Activated CD8-positive, alpha-beta T cell treated with anti-CD3 and anti-CD28 coated beads, Interleukin-2, amount 10 ng/mL, durations not matched to agents 7 days and 5 days (primary cell): ENCODE data around the gene TNK1. TPM values are rescaled to one million over a fixed set of nuclear protein-coding genes. Genes with fewer than 3 reads are reported as not detected.
A peak's percentile ranks its signal among the peaks of the same experiment; 100 is the strongest.

Source experiments
- ATAC-seq: fragments of 150-1000 bp; cut with Tn5 transposase; one replicate; pipeline ENCODE4 v1.10.0; 2021; ENCODE audit warnings: moderate library complexity
- CTCF ChIA-PET: fragments of 350-600 bp; sonication (Branson Sonifier 250); formaldehyde crosslinking; loops from one replicate; lab custom pipeline; 2021; ENCODE audit warnings: antibody characterized with exemption; lab: Charles Lee
- POLR2A ChIA-PET: fragments of 350-600 bp; sonication (Branson Sonifier 250); formaldehyde crosslinking; loops from one replicate; lab custom pipeline; 2021; ENCODE audit warnings: antibody characterized with exemption; lab: Charles Lee
- DNase-seq: peaks from one replicate; pipeline ENCODE4 v3.0.0-alpha.2; 2020
- H3K27ac Mint-ChIP-seq: one replicate; pipeline ENCODE4 v1.8.0; 2021; ENCODE audit warnings: mild to moderate bottlenecking, mixed read lengths
- H3K27me3 Mint-ChIP-seq: one replicate; pipeline ENCODE4 v1.8.0; 2021; ENCODE audit warnings: low read depth, mixed read lengths
- H3K36me3 Mint-ChIP-seq: one replicate; pipeline ENCODE4 v1.8.0; 2021; ENCODE audit warnings: low read depth, mixed read lengths
- H3K4me1 Mint-ChIP-seq: one replicate; pipeline ENCODE4 v1.8.0; 2021; ENCODE audit warnings: low read depth, mixed read lengths
- H3K4me3 Mint-ChIP-seq: one replicate; pipeline ENCODE4 v1.8.0; 2021; ENCODE audit warnings: mild to moderate bottlenecking, mixed read lengths
- H3K9me3 Mint-ChIP-seq: one replicate; pipeline ENCODE4 v1.8.0; 2022; ENCODE audit warnings: mixed read lengths; ENCODE audit not compliant: insufficient read depth
- total RNA-seq, 2 experiments: library from RNA; stranded (reverse); gene quantifications; one replicate each; pipeline ENCODE4 v1.2.3, GENCODE V29; 2021

Gene TNK1
- total RNA-seq, 2 experiments from 2014 or later, result 2.1 to 2.6 TPM

DNA sequence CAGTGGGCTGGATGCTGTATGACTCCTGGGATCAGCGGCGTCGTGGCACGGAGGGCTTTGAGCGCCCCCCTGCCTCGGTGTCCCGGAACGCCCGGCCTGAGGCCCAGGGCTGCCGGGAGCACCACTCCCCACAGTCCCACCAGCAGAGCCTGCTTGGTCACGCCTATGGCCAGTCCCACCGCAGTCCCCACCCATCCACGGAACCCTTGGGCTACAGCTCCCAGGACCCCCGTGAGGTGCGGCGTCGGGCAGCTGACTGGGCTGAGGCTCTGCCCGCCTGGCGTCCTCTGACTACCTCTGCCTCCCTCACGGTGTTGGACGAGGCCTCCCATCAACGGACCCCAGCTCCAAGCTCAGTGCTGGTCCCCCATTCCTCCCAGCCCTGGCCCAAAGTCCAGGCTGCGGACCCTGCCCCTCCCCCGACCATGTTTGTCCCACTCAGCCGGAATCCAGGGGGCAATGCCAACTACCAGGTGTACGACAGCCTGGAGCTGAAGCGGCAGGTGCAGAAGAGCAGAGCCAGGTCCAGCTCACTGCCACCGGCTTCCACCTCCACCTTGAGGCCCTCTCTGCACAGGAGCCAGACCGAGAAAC is 46.1 kb downstream of the TNK1 start:
- H3K27ac Mint-ChIP-seq, result no peak overlapping the region
- ChIA-PET POLR2A (interaction anchor here (0.8 kb wide), 1 partner anchor 9 kb away, joined by 3 read pairs; the partner anchor contains the start of gene TMEM102), CTCF (interaction anchor here (4.4 kb wide), 1 partner anchor 8 kb away, joined by 15 read pairs; the partner anchor contains the start of gene TMEM102)
- ATAC-seq, result no peak
- DNase-seq, result no peak
- no peaks in the 10 kb centered on the region for H3K9me3 Mint-ChIP-seq
- H3K4me3 Mint-ChIP-seq, result no peak overlapping the region
- no peaks in the 10 kb centered on the region for H3K27me3 Mint-ChIP-seq
- no peaks in the 10 kb centered on the region for H3K4me1 Mint-ChIP-seq
- H3K36me3 Mint-ChIP-seq, result no peaks in the 10 kb centered on the region

DNA sequence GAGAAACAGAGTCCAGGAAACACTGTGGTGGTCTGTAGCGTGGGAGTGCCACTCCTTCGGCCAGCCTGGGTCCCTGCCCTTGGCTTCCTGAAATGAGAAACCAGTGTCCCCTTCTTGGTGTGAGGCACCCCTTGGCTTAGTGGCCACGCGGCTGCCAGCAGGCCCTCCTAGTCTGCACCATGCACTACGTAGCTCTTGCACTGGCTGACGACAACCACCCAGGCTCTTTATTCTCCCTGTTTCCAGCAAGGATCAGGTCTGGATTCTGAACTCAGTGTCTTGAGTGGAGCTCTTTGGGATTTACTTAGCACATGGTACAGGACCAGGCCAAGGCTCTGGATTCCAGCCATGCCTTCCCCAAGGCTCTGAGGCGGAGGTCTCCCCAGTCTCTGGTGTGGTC is 46.7 kb downstream of the TNK1 start:
- ChIA-PET POLR2A (interaction anchor here (0.8 kb wide), 1 partner anchor 8 kb away, joined by 3 read pairs; the partner anchor contains the start of gene TMEM102), CTCF (no interaction called here)
- H3K27me3 Mint-ChIP-seq, result no peaks in the 10 kb centered on the region
- no peaks in the 10 kb centered on the region for H3K36me3 Mint-ChIP-seq
- no peaks in the 10 kb centered on the region for H3K9me3 Mint-ChIP-seq
- no peak for ATAC-seq
- no peak overlapping the region for H3K4me3 Mint-ChIP-seq
- no peak for DNase-seq
- H3K4me1 Mint-ChIP-seq, result no peaks in the 10 kb centered on the region
- no peak overlapping the region for H3K27ac Mint-ChIP-seq

DNA sequence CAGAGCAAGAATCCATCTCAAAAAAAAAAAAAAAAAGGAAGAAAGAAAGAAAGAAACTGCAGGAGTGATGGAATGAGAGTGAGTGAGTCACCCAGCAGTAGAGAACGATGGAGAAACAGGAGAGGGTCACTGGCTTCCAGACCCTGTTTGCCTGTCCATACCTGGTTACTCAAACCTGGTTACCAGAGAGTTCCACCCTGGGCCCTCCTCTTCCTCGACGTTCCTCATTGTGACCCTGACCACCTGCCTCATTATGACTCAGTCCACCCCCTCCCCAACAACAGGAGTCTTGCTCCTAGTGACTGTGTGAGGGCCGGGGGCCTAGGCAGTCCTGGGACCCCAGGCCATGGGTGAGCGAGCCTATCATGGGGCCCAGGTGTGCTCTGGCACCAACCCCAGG is 47.7 kb downstream of the TNK1 start, which contains the start of gene SPEM3:
Gene SPEM3, plus strand, starts transcription at position 301 of the 400 bp plus-strand sequence. Its CDS starts 46 bp downstream, at position 347.
- H3K4me3 Mint-ChIP-seq, result no peak within 1 kb of the TSS
- POLR2A ChIA-PET, result no interaction called here
- no peak for ATAC-seq
- no peaks in the 10 kb centered on the region for H3K27me3 Mint-ChIP-seq
- H3K9me3 Mint-ChIP-seq, result no peaks in the 10 kb centered on the region
- CTCF ChIA-PET, result no interaction called here
- H3K27ac Mint-ChIP-seq, result no peak within 1 kb of the TSS
- no peaks in the 10 kb centered on the region for H3K4me1 Mint-ChIP-seq
- no peaks in the 10 kb centered on the region for H3K36me3 Mint-ChIP-seq
- no peak for DNase-seq

DNA sequence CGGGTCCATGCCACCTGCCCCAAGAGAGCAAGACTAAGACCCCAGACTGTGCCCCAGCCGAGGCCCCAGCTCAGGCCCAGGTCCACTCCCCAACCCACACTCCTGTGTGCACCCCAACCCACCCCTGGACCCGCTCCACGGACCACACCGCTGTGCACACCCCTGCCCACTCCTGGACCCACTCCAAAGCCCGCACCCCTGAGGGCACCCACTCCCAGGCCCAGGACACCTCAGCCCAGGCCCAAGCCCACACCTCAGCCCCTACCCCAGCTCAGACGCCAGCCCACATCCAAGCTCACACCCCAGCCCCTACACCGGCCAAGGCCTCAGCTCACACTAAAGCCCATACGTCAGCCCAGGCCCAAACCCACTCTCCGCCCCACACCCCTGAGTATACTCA is 48.8 kb downstream of the TNK1 start:
- no peaks in the 10 kb centered on the region for H3K36me3 Mint-ChIP-seq
- H3K4me3 Mint-ChIP-seq, result no peak overlapping the region
- H3K27ac Mint-ChIP-seq, result no peak overlapping the region
- no peaks in the 10 kb centered on the region for H3K9me3 Mint-ChIP-seq
- DNase-seq (no peak), ATAC-seq (no peak)
- CTCF ChIA-PET, result no interaction called here
- H3K4me1 Mint-ChIP-seq, result peaks cover under 1% of the 10 kb centered on the region
- POLR2A ChIA-PET, result no interaction called here
- H3K27me3 Mint-ChIP-seq, result no peaks in the 10 kb centered on the region

DNA sequence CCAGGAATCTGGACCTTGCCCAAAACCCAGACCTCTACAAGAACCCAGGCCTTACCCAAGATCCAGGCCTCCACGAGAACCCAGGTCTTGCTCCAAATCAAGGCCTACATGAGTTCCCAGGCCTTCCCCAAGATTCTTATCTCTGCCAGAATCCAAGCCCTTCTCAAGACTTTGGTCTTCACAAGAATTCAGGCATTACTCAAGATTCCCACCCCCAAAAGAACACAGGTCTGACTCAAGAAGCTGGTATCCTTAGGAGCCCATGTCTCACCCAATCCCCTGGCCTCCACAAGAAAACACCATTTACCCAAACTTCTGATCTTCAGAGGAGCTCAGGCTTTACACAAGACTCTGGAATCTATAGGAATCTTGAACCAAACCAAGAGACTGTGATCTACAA is 50.3 kb downstream of the TNK1 start:
- Mint-ChIP-seq H3K4me1 (peaks cover 8% of the 10 kb centered on the region), H3K27ac (no peak overlapping the region), H3K36me3 (no peaks in the 10 kb centered on the region), H3K4me3 (no peak overlapping the region), H3K9me3 (no peaks in the 10 kb centered on the region), H3K27me3 (no peaks in the 10 kb centered on the region)
- ChIA-PET POLR2A (interaction anchor here (1.4 kb wide), 1 partner anchor 256 kb away, joined by 6 read pairs; the partner anchor contains the start of gene TP53), CTCF (interaction anchor here (0.8 to 6.7 kb wide), 3 partner anchors 76 to 149 kb away, joined by 3 to 83 read pairs (median 6); partner anchors contain the start of genes SENP3 and TMEM95)
- no peak for ATAC-seq
- DNase-seq, result no peak

DNA sequence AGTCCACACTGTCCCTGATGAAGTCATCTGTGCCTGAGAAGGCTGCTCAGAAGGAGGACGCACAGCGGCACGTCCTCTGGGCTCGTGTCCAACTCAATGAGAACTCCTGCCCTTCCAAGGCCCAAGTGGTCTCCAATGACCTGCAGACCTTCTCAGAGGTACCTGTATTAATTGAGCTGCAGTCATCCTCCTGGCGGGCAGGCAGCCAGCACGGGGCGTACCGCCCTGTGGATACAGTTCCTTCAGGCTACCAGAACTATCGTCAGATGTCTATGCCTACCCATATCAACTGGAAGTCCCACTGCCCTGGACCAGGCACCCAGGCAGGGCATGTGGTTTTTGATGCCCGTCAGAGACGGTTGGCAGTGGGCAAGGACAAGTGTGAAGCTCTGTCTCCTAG is 51.4 kb downstream of the TNK1 start:
- POLR2A ChIA-PET, result interaction anchor here (0.6 to 1.4 kb wide), 4 partner anchors 12 to 255 kb away, joined by 3 to 6 read pairs (median 4); partner anchors contain the start of gene TP53
- no peak for ATAC-seq

DNA sequence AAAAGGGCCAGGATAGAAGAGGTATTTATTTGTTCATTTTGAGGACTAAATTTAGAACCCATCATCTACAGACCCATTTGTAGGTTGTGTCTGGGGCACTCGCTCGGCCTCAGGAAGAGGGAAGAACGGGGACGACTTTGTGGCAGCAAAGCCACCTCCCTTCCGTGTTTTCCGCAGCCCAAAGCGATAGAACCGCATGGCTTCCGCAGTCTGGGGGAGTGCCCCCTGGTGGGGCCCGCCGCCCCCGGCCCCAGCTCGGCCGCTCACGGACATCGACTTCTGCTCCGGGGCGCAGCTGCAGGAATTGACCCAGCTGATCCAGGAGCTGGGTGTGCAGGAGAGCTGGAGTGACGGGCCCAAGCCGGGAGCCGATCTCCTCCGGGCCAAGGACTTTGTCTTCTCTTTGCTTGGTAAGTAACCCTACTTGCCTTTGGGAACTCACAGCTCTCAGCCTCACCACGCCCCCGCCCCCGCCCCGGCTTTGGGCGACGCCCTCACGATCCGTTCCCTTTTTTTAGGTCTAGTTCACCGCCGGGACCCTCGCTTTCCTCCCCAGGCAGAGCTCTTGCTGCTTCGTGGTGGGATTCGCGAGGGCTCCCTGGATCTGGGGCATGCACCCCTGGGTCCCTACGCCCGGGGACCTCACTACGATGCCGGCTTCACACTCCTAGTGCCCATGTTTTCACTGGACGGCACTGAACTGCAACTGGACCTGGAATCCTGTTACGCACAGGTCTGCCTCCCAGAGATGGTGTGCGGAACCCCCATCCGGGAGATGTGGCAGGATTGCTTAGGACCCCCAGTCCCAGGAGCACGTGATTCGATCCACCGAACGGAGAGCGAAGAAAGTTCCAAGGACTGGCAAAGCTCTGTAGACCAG is 55.0 kb downstream of the TNK1 start:
- CTCF ChIA-PET, result interaction anchor here (0.6 to 6.7 kb wide), 44 partner anchors 10 to 390 kb away, joined by 3 to 83 read pairs (median 5); partner anchors contain the start of genes ACAP1, CHRNB1, GABARAP and MPDU1
- peaks cover 43% of the 10 kb centered on the region for H3K4me1 Mint-ChIP-seq
- no peaks in the 10 kb centered on the region for H3K9me3 Mint-ChIP-seq
- H3K27me3 Mint-ChIP-seq, result peaks cover 15% of the 10 kb centered on the region
- DNase-seq, result peak; percentile 75
- POLR2A ChIA-PET, result interaction anchor here (0.8 to 3.8 kb wide), 24 partner anchors 8 to 252 kb away, joined by 3 to 41 read pairs (median 4); partner anchors contain the start of genes ACAP1, CTDNEP1, NLGN2 and POLR2A
- H3K36me3 Mint-ChIP-seq, result peaks cover 13% of the 10 kb centered on the region
- peak overlapping the region; percentile 95 for H3K4me3 Mint-ChIP-seq
- ATAC-seq, result peak; percentile 35
- H3K27ac Mint-ChIP-seq, result peak overlapping the region; percentile 98

More for the DNA sequence above, 51.4 kb downstream of the TNK1 start:
- no peak overlapping the region for H3K27ac Mint-ChIP-seq
- no peak for DNase-seq
- peaks cover 17% of the 10 kb centered on the region for H3K4me1 Mint-ChIP-seq
- H3K4me3 Mint-ChIP-seq, result no peak overlapping the region
- no peaks in the 10 kb centered on the region for H3K27me3 Mint-ChIP-seq
- peaks cover 4% of the 10 kb centered on the region for H3K36me3 Mint-ChIP-seq
- no peaks in the 10 kb centered on the region for H3K9me3 Mint-ChIP-seq
- CTCF ChIA-PET, result interaction anchor here (0.8 to 6.7 kb wide), 3 partner anchors 77 to 150 kb away, joined by 3 to 83 read pairs (median 6); partner anchors contain the start of genes SENP3 and TMEM95

DNA sequence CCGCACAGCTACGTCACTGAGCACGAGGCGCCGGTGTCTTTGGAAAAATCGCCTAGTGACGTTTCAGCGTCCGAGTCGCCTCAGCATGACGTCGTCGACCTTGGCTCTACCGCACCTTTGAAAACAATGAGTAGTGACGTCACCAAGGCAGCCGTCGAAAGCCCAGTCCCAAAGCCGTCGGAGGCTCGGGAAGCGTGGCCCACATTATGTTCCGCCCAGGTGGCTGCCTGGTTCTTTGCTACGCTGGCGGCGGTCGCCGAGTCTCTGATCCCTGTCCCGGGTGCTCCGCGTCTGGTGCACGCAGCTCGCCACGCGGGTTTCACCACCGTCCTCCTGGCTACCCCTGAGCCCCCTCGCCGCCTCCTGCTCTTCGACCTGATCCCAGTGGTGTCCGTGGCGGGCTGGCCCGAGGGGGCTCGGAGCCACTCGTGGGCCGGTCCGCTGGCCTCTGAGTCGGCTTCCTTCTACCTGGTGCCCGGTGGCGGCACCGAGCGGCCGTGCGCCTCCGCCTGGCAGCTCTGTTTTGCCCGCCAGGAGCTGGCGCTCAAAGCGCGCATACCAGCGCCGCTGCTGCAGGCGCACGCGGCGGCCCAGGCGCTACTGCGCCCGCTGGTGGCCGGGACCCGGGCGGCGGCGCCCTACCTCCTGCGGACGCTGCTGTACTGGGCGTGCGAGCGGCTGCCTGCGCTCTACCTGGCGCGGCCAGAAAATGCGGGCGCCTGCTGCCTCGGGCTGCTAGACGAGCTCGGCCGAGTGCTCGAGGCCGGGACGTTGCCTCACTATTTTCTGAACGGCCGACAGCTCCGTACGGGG is 55.9 kb downstream of the TNK1 start:
- ATAC-seq (peak; percentile 74), DNase-seq (peak; percentile 87)
- H3K36me3 Mint-ChIP-seq, result peaks cover 13% of the 10 kb centered on the region
- peak overlapping the region; percentile 98 for H3K27ac Mint-ChIP-seq
- ChIA-PET CTCF (interaction anchor here (0.6 to 6.7 kb wide), 43 partner anchors 9 to 391 kb away, joined by 3 to 83 read pairs (median 6); partner anchors contain the start of genes ACAP1, CHRNB1, GABARAP and NEURL4), POLR2A (interaction anchor here (0.7 to 3.8 kb wide), 20 partner anchors 9 to 251 kb away, joined by 3 to 41 read pairs (median 4); partner anchors contain the start of genes ACAP1, MPDU1, NEURL4 and NLGN2)
- no peaks in the 10 kb centered on the region for H3K9me3 Mint-ChIP-seq
- H3K4me1 Mint-ChIP-seq, result peaks cover 43% of the 10 kb centered on the region
- peaks cover 17% of the 10 kb centered on the region for H3K27me3 Mint-ChIP-seq
- peak overlapping the region; percentile 95 for H3K4me3 Mint-ChIP-seq

DNA sequence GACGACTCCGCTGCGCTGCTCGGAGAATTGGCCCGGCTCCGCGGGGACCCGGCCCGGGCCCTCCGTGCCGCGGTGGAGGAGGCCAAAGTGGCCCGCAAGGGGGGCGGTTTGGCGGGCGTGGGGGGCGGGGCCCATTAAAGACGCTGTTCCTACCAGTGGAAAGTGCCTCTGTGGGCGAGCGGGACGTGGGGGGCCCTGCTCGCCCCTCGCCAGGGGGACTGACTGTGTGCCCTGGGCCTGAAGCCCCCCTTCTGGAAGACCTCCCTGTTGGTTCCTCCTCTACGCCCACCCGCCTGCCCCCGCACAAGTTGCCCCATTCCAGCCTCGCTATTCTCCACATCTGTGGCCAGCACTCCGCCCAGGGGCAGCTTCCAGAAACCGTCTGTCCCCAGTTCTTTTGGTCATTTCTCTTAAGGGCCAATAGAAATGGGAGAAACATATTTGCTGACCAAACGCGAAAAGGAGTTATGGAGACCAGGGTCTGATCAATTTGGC is 56.5 kb downstream of the TNK1 start:
- peaks cover 15% of the 10 kb centered on the region for H3K36me3 Mint-ChIP-seq
- CTCF ChIA-PET, result interaction anchor here (0.8 to 6.7 kb wide), 32 partner anchors 9 to 392 kb away, joined by 3 to 83 read pairs (median 10); partner anchors contain the start of genes ACAP1, CHRNB1, GABARAP and NEURL4
- peaks cover 17% of the 10 kb centered on the region for H3K27me3 Mint-ChIP-seq
- peak overlapping the region; percentile 95 for H3K4me3 Mint-ChIP-seq
- POLR2A ChIA-PET, result interaction anchor here (0.8 to 3.8 kb wide), 13 partner anchors 8 to 250 kb away, joined by 4 to 41 read pairs (median 6); partner anchors contain the start of genes ACAP1, MPDU1, NEURL4 and POLR2A
- peaks cover 43% of the 10 kb centered on the region for H3K4me1 Mint-ChIP-seq
- peak overlapping the region; percentile 75 for H3K27ac Mint-ChIP-seq
- DNase-seq (no peak), ATAC-seq (no peak)
- no peaks in the 10 kb centered on the region for H3K9me3 Mint-ChIP-seq

DNA sequence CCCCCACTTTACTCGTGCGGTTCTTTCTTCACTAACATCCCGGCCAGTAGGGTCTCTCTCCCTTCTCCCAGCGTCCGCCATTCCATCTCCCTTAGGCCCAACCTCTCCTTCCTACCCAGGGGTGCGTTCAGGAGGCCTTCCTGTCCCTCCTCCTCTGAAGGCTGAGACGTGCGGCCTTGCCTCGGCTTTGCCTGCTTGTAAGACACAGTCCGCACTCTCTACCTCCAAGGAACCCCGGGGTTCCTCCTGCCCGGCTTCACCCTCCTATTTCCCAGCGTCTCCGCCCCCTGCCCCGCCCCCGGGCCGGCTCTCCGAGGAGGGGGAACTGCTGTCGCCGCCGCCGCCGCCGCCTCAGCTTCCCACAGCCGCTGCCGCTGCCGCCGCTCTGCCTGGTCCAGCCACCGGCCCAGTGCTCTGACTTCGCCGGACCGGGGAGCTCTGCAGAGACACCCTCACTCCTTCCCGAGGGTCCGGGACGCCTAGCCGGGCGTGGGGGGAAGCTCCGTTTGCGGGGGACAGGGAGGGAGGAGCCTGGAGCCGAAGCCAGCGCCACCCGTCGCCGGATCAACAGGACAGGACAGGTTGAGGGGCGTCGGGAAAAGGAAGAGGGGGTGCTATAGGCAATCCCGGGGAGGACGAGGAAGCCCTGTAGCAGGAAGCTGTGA is 57.2 kb downstream of the TNK1 start:
- Mint-ChIP-seq H3K27ac (peak overlapping the region; percentile 75), H3K4me1 (peaks cover 43% of the 10 kb centered on the region), H3K27me3 (peaks cover 17% of the 10 kb centered on the region), H3K4me3 (peak overlapping the region; percentile 95), H3K9me3 (no peaks in the 10 kb centered on the region), H3K36me3 (peaks cover 15% of the 10 kb centered on the region)
- CTCF ChIA-PET, result interaction anchor here (1.4 to 6.5 kb wide), 10 partner anchors 16 to 122 kb away, joined by 4 to 78 read pairs (median 20); partner anchors contain the start of genes ACAP1, NEURL4, POLR2A and SENP3
- ATAC-seq (no peak), DNase-seq (peak; percentile 73)
- POLR2A ChIA-PET, result interaction anchor here (0.6 to 3.0 kb wide), 6 partner anchors 20 to 249 kb away, joined by 3 to 12 read pairs (median 4); partner anchors contain the start of genes ACAP1, POLR2A and TP53
